ENCODE measurements around the gene SFXN4. TPM values are rescaled to one million over a fixed set of nuclear protein-coding genes. Genes with fewer than 3 reads are reported as not detected.

Gene SFXN4
- total and polyA plus RNA-seq, 2 of the 4 experiments (the other 2 are of a cell fraction), result 12.0 to 12.5 TPM

DNA sequence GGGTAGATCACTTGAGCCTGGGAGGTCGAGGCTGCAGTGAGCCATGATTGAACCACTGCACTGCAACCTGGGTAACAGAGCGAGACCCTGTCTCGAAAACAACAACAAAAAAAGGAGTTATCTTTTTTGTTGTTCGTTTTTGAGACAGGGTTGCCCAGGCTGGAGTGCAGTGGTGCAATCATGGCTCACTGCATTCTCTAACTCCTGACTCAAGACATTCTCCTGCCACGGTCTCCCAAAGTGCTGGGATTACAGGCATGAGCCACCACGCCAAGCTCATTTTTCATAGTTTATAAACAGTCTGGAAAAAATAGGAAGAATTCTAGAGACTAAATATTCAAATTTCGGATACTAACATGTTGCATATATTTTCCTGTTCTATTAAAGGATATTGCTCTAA is 29.4 kb downstream of the SFXN4 start:
- H3K27me3 ChIP-seq (ENCODE audit: control insufficient read depth, insufficient read depth, low read length), result no peaks in the 10 kb centered on the region
- H4K8ac ChIP-seq (ENCODE audit: low read depth in 2 of 2, low read length in 2 of 2), result peak overlapping the region in 1 of 2 experiments; percentile 26; a peak in 2 of 4 replicates
- peak overlapping the region; percentile 88; the same call in 1 of the 2 replicates for H3K18ac ChIP-seq (ENCODE audit: low read depth, low read length)
- H2BK120ac ChIP-seq (ENCODE audit: low read depth, low read length), result peak overlapping the region; percentile 74; the same call in 1 of the 2 replicates
- intact Hi-C loops (cut with micrococcal nuclease), result loop anchor here (5.0 kb wide), 1 partner anchor 311 kb away; no protein-coding TSS in a partner anchor
- H2BK20ac ChIP-seq (ENCODE audit: low read depth, low read length), result peak overlapping the region; percentile 57; the same call in 1 of the 2 replicates
- no peaks in the 10 kb centered on the region for H4K20me1 ChIP-seq (ENCODE audit: insufficient read depth, low read length)
- TF ChIP-seq MAFK (IDR thresholded peaks at IDR 0.05; ENCODE audit: low read depth, low read length) (no peak), RFX5 (IDR thresholded peaks at IDR 0.05; ENCODE audit: low read depth, low read length) (no peak), MAZ (IDR thresholded peaks at IDR 0.05; ENCODE audit: borderline replicate concordance, low read depth, low read length) (no peak), CHD1 (IDR thresholded peaks at IDR 0.05; ENCODE audit: low read depth, low read length) (no peak), BHLHE40 (IDR thresholded peaks at IDR 0.05; ENCODE audit: low read depth, low read length) (0 out of 2 replicates have a peak, but pooled peaks have one; percentile 19), FOS (IDR thresholded peaks at IDR 0.05; ENCODE audit: low read depth, low read length) (0 out of 2 replicates have a peak, but pooled peaks have one; percentile 15), SMC3 (IDR thresholded peaks at IDR 0.05; ENCODE audit: low read depth, low read length) (no peak), RAD21 (IDR thresholded peaks at IDR 0.05; ENCODE audit: low read length) (no peak), MXI1 (IDR thresholded peaks at IDR 0.05; ENCODE audit: borderline replicate concordance, low read depth, low read length) (0 out of 2 replicates have a peak, but pooled peaks have one; percentile 34), CEBPB (IDR thresholded peaks at IDR 0.05; ENCODE audit: low read depth, low read length) (peak; percentile 92), NFE2L2 (IDR thresholded peaks at IDR 0.05; ENCODE audit: low read depth, low read length) (no peak), RCOR1 (IDR thresholded peaks at IDR 0.05; ENCODE audit: insufficient replicate concordance, low read length) (no peak), POLR2A (IDR thresholded peaks at IDR 0.05; ENCODE audit: low read depth, low read length) (no peak)
- TF ChIP-seq, protein P1, sequence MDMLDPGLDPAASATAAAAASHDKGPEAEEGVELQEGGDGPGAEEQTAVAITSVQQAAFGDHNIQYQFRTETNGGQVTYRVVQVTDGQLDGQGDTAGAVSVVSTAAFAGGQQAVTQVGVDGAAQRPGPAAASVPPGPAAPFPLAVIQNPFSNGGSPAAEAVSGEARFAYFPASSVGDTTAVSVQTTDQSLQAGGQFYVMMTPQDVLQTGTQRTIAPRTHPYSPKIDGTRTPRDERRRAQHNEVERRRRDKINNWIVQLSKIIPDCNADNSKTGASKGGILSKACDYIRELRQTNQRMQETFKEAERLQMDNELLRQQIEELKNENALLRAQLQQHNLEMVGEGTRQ (IDR thresholded peaks at IDR 0.05; ENCODE audit: low read depth, low read length), result no peak
- TF ChIP-seq, protein P2, sequence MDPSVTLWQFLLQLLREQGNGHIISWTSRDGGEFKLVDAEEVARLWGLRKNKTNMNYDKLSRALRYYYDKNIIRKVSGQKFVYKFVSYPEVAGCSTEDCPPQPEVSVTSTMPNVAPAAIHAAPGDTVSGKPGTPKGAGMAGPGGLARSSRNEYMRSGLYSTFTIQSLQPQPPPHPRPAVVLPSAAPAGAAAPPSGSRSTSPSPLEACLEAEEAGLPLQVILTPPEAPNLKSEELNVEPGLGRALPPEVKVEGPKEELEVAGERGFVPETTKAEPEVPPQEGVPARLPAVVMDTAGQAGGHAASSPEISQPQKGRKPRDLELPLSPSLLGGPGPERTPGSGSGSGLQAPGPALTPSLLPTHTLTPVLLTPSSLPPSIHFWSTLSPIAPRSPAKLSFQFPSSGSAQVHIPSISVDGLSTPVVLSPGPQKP (IDR thresholded peaks at IDR 0.05; ENCODE audit: borderline replicate concordance, low read depth, low read length), result no peak
- TF ChIP-seq, protein P3, sequence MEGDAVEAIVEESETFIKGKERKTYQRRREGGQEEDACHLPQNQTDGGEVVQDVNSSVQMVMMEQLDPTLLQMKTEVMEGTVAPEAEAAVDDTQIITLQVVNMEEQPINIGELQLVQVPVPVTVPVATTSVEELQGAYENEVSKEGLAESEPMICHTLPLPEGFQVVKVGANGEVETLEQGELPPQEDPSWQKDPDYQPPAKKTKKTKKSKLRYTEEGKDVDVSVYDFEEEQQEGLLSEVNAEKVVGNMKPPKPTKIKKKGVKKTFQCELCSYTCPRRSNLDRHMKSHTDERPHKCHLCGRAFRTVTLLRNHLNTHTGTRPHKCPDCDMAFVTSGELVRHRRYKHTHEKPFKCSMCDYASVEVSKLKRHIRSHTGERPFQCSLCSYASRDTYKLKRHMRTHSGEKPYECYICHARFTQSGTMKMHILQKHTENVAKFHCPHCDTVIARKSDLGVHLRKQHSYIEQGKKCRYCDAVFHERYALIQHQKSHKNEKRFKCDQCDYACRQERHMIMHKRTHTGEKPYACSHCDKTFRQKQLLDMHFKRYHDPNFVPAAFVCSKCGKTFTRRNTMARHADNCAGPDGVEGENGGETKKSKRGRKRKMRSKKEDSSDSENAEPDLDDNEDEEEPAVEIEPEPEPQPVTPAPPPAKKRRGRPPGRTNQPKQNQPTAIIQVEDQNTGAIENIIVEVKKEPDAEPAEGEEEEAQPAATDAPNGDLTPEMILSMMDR (conservative IDR thresholded peaks at IDR 0.05; ENCODE audit: low read depth, low read length), result no peak
- in situ Hi-C loops (cut with MboI; ENCODE audit: low sequenced_read_pairs), result no loop called here
- no peak overlapping the region for H2AK5ac ChIP-seq (ENCODE audit: low read depth, low read length)
- no peak overlapping the region for H3K9ac ChIP-seq (ENCODE audit: low read depth, low read length)
- H2BK5ac ChIP-seq (ENCODE audit: low read depth, low read length, poor library complexity, severe bottlenecking), result peak overlapping the region; percentile 99
- ATAC-seq (ENCODE audit: low read depth) (peak; percentile 63), DNase-seq (peak; percentile 63)
- H3K4ac ChIP-seq (ENCODE audit: low read depth, low read length), result peak overlapping the region; percentile 76
- ChIA-PET POLR2A (ENCODE audit: unreplicated experiment) (no interaction called here), CTCF (no interaction called here)
- no peak overlapping the region for H2AFZ ChIP-seq (replicated peaks; ENCODE audit: low read length, poor library complexity)
- no TSS peak for BruUV-seq (replicated peaks)
- peak overlapping the region; percentile 94 for H3K27ac ChIP-seq (ENCODE audit: insufficient read depth, low read length)
- peak overlapping the region; percentile 64; the same call in 1 of the 2 replicates for H3K23ac ChIP-seq (ENCODE audit: low read depth, low read length)
- H3K79me1 ChIP-seq (ENCODE audit: low read depth in 1 of 2, low read length in 2 of 2), result peaks cover 8 to 29% of the 10 kb centered on the region in 2 experiments; a peak in 3 of 4 replicates
- no peak overlapping the region for H2AK9ac ChIP-seq (replicated peaks; ENCODE audit: low read depth, low read length, poor library complexity)
- H3K14ac ChIP-seq (replicated peaks; ENCODE audit: low read depth, low read length), result 0 out of 2 replicates have a peak overlapping the region, but pooled peaks have one; percentile 68
- H4K5ac ChIP-seq (ENCODE audit: low read depth, low read length), result peak overlapping the region; percentile 92; the same call in 1 of the 2 replicates
- no peaks in the 10 kb centered on the region for H3K9me3 ChIP-seq (ENCODE audit: control insufficient read depth, insufficient read depth, low read length)
- WGBS, 2 experiments (ENCODE audit: extremely low coverage in 2 of 2, insufficient read length in 1 of 2), result 60% methylated on average over 2 of the region's 7 CpGs; no CpG with 5 or more reads in 1 of the 2 experiments
- no peak overlapping the region for H3K4me3 ChIP-seq (ENCODE audit: insufficient read depth, low read depth, low read length)
- H3K4me1 ChIP-seq (ENCODE audit: control insufficient read depth, insufficient read depth, low read length), result peaks cover 6% of the 10 kb centered on the region; the same call in 1 of the 2 replicates
- dilution Hi-C loops (cut with HindIII; ENCODE audit: low sequenced_read_pairs, unreplicated experiment), result no loop called here
- H3K56ac ChIP-seq (ENCODE audit: extremely low read depth, insufficient read depth, low read length), result no peak overlapping the region
- H3K9me1 ChIP-seq (ENCODE audit: insufficient read depth, low read length), result peaks cover 11% of the 10 kb centered on the region
- no peak overlapping the region for H3K4me2 ChIP-seq (ENCODE audit: low read depth, low read length)
- peak overlapping the region; percentile 58; the same call in 1 of the 2 replicates for H4K91ac ChIP-seq (ENCODE audit: insufficient read depth, low read depth, low read length)
- H3K36me3 ChIP-seq (ENCODE audit: control insufficient read depth, insufficient read depth, low read length), result peaks cover 27% of the 10 kb centered on the region
- no peak overlapping the region for H2BK15ac ChIP-seq (ENCODE audit: low read depth, low read length)

All from IMR-90 (cell line).